ENCODE data around the gene PXT1. TPM values are rescaled to one million over a fixed set of nuclear protein-coding genes. Genes with fewer than 3 reads are reported as not detected.

The PXT1 gene
- total RNA-seq, 2 experiments from 2014 or later, result 0.25 TPM; not detected in 1

DNA sequence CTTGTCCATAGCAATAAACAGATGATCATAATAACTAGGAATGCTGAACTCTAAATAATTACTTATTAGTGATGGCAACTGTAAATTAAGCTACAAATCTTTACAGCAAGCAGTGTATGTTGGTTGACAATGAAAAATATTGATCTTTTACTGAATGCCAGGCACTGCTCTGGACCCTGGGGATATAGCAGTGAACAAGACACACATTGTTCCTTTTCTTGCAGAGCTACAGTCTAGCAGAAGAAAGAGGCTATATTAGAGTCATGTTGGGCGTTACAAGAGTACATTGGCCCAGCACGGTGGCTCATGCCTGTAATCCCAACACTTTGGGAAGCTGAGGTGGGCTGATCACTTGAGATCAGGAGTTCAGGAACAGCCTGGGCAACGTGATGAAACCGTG is 11.5 kb downstream of the PXT1 start:
- no peak for DNase-seq (ENCODE audit: low spot score)
- no peaks in the 10 kb centered on the region for H3K36me3 ChIP-seq (ENCODE audit: insufficient read depth, low read length)
- no peak overlapping the region for H3K4me3 ChIP-seq (ENCODE audit: low read depth, low read length, poor library complexity, severe bottlenecking)
- H4K20me1 ChIP-seq (ENCODE audit: insufficient read depth, low read length), result no peaks in the 10 kb centered on the region
- no peaks in the 10 kb centered on the region for H3K9me2 ChIP-seq (ENCODE audit: insufficient read depth, low read length)
- ChIA-PET CTCF (ENCODE audit: unreplicated experiment) (no interaction called here), POLR2A (interaction anchor here (1.5 kb wide), 2 partner anchors 10 to 12 kb away, joined by 3 to 9 read pairs; no protein-coding TSS in a partner anchor)
- no peaks in the 10 kb centered on the region for H3K79me2 ChIP-seq (ENCODE audit: insufficient read depth, low read depth, low read length)
- no peak overlapping the region for H2AFZ ChIP-seq (ENCODE audit: low read length)
- H3K4me1 ChIP-seq (ENCODE audit: insufficient read depth, low read length, poor library complexity, severe bottlenecking), result no peaks in the 10 kb centered on the region
- no peak overlapping the region for H3K4me2 ChIP-seq (ENCODE audit: low read length)
- no peak for TF ChIP-seq EZH2phosphoT487 (IDR thresholded peaks at IDR 0.05; ENCODE audit: borderline replicate concordance, low read depth, low read length)
- no peak for TF ChIP-seq CTCF (conservative IDR thresholded peaks at IDR 0.05; ENCODE audit: low read length)
- no peaks in the 10 kb centered on the region for H3K9me3 ChIP-seq (ENCODE audit: low read length)
- intact Hi-C loops (cut with micrococcal nuclease; ENCODE audit: unreplicated experiment), result no loop called here
- no peak overlapping the region for H3K27ac ChIP-seq (ENCODE audit: low read depth, low read length, poor library complexity, severe bottlenecking)
- no TSS peak for BruUV-seq (replicated peaks)

GRCh38 chr6:36430351-36430750 is 12.3 kb downstream of the PXT1 start:
- H2AFZ ChIP-seq (ENCODE audit: low read length), result no peak overlapping the region
- intact Hi-C loops (cut with micrococcal nuclease; ENCODE audit: unreplicated experiment), result no loop called here
- no peaks in the 10 kb centered on the region for H3K9me3 ChIP-seq (ENCODE audit: low read length)
- ChIA-PET POLR2A (interaction anchor here (1.5 kb wide), 2 partner anchors 11 kb away, joined by 3 to 9 read pairs; no protein-coding TSS in a partner anchor), CTCF (ENCODE audit: unreplicated experiment) (no interaction called here)
- no peaks in the 10 kb centered on the region for H3K36me3 ChIP-seq (ENCODE audit: insufficient read depth, low read length)
- BruUV-seq (replicated peaks), result no TSS peak
- H3K9me2 ChIP-seq (ENCODE audit: insufficient read depth, low read length), result no peaks in the 10 kb centered on the region
- no peak for DNase-seq (ENCODE audit: low spot score)
- no peaks in the 10 kb centered on the region for H3K79me2 ChIP-seq (ENCODE audit: insufficient read depth, low read depth, low read length)
- no peaks in the 10 kb centered on the region for H3K4me1 ChIP-seq (ENCODE audit: insufficient read depth, low read length, poor library complexity, severe bottlenecking)
- no peaks in the 10 kb centered on the region for H4K20me1 ChIP-seq (ENCODE audit: insufficient read depth, low read length)
- no peak overlapping the region for H3K27ac ChIP-seq (ENCODE audit: low read depth, low read length, poor library complexity, severe bottlenecking)
- H3K4me3 ChIP-seq (ENCODE audit: low read depth, low read length, poor library complexity, severe bottlenecking), result no peak overlapping the region
- no peak overlapping the region for H3K4me2 ChIP-seq (ENCODE audit: low read length)
- TF ChIP-seq CTCF (conservative IDR thresholded peaks at IDR 0.05; ENCODE audit: low read length), result no peak
- no peak for TF ChIP-seq EZH2phosphoT487 (IDR thresholded peaks at IDR 0.05; ENCODE audit: borderline replicate concordance, low read depth, low read length)

DNA sequence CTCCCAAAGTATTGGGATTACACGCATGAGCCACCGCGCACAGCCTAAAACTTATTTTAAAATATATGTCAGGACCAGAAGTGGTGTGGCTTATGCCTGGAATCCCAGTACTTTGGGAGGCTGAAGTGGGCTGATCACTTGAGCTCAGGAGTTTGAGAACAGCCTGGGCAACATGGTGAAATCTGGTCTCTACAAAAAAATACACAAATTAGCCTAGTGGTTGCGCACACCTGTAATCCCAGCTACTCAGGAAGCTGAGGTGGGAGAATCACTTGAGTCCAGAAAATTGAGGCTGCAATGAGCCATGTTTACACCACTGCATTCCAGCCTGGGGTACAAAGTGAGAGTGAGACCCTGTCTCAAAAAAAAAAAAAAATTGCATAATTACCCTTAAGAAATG is 13.7 kb downstream of the PXT1 start:
- H3K79me2 ChIP-seq (ENCODE audit: insufficient read depth, low read depth, low read length), result no peaks in the 10 kb centered on the region
- no peak for TF ChIP-seq CTCF (conservative IDR thresholded peaks at IDR 0.05; ENCODE audit: low read length)
- no peak overlapping the region for H2AFZ ChIP-seq (ENCODE audit: low read length)
- no peak for DNase-seq (ENCODE audit: low spot score)
- no peaks in the 10 kb centered on the region for H3K9me2 ChIP-seq (ENCODE audit: insufficient read depth, low read length)
- no peak overlapping the region for H3K4me2 ChIP-seq (ENCODE audit: low read length)
- ChIA-PET POLR2A (interaction anchor here (1.0 to 1.2 kb wide), 2 partner anchors 11 to 135 kb away, joined by 3 to 4 read pairs; no protein-coding TSS in a partner anchor), CTCF (ENCODE audit: unreplicated experiment) (no interaction called here)
- H3K9me3 ChIP-seq (ENCODE audit: low read length), result no peaks in the 10 kb centered on the region
- no peak overlapping the region for H3K4me3 ChIP-seq (ENCODE audit: low read depth, low read length, poor library complexity, severe bottlenecking)
- H3K27ac ChIP-seq (ENCODE audit: low read depth, low read length, poor library complexity, severe bottlenecking), result no peak overlapping the region
- BruUV-seq (replicated peaks), result no TSS peak
- peaks cover 2% of the 10 kb centered on the region for H3K4me1 ChIP-seq (ENCODE audit: insufficient read depth, low read length, poor library complexity, severe bottlenecking)
- H4K20me1 ChIP-seq (ENCODE audit: insufficient read depth, low read length), result no peaks in the 10 kb centered on the region
- H3K36me3 ChIP-seq (ENCODE audit: insufficient read depth, low read length), result no peaks in the 10 kb centered on the region
- intact Hi-C loops (cut with micrococcal nuclease; ENCODE audit: unreplicated experiment), result no loop called here

All from OCI-LY7 (cell line).